Measurements from ENCODE around the gene AADAC.

DNA sequence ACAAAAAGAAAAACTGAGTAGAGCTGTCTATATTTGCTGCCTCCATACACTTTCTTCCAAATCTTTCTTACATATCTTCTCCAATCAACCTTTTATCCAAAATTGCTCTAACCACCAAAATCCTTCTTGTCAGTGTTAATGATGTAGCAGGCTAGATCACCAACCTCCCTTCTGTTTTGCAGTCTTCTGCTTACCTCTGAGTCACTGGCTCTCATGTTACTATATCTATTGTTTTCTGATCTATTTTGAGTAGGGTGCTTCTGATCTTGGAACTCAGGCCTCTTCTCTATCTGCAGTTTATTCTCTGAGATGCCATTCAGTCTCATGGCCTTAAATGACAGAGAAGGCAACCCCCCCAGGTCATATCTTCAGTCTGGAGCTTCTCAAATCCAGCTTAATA is 26.3 kb upstream of the AADAC start:
- TF ChIP-seq, protein P1, sequence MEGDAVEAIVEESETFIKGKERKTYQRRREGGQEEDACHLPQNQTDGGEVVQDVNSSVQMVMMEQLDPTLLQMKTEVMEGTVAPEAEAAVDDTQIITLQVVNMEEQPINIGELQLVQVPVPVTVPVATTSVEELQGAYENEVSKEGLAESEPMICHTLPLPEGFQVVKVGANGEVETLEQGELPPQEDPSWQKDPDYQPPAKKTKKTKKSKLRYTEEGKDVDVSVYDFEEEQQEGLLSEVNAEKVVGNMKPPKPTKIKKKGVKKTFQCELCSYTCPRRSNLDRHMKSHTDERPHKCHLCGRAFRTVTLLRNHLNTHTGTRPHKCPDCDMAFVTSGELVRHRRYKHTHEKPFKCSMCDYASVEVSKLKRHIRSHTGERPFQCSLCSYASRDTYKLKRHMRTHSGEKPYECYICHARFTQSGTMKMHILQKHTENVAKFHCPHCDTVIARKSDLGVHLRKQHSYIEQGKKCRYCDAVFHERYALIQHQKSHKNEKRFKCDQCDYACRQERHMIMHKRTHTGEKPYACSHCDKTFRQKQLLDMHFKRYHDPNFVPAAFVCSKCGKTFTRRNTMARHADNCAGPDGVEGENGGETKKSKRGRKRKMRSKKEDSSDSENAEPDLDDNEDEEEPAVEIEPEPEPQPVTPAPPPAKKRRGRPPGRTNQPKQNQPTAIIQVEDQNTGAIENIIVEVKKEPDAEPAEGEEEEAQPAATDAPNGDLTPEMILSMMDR (IDR thresholded peaks at IDR 0.05; ENCODE audit: poor library complexity, severe bottlenecking) = no peak
- TF ChIP-seq EZH2 (IDR thresholded peaks at IDR 0.05; ENCODE audit: borderline replicate concordance, insufficient read depth, low read length, poor library complexity, severe bottlenecking) = no peak
- TF ChIP-seq, protein P2, sequence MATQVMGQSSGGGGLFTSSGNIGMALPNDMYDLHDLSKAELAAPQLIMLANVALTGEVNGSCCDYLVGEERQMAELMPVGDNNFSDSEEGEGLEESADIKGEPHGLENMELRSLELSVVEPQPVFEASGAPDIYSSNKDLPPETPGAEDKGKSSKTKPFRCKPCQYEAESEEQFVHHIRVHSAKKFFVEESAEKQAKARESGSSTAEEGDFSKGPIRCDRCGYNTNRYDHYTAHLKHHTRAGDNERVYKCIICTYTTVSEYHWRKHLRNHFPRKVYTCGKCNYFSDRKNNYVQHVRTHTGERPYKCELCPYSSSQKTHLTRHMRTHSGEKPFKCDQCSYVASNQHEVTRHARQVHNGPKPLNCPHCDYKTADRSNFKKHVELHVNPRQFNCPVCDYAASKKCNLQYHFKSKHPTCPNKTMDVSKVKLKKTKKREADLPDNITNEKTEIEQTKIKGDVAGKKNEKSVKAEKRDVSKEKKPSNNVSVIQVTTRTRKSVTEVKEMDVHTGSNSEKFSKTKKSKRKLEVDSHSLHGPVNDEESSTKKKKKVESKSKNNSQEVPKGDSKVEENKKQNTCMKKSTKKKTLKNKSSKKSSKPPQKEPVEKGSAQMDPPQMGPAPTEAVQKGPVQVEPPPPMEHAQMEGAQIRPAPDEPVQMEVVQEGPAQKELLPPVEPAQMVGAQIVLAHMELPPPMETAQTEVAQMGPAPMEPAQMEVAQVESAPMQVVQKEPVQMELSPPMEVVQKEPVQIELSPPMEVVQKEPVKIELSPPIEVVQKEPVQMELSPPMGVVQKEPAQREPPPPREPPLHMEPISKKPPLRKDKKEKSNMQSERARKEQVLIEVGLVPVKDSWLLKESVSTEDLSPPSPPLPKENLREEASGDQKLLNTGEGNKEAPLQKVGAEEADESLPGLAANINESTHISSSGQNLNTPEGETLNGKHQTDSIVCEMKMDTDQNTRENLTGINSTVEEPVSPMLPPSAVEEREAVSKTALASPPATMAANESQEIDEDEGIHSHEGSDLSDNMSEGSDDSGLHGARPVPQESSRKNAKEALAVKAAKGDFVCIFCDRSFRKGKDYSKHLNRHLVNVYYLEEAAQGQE (IDR thresholded peaks at IDR 0.05; ENCODE audit: borderline replicate concordance) = no peak
- TF ChIP-seq SMC3 (conservative IDR thresholded peaks at IDR 0.05; ENCODE audit: poor library complexity) = no peak
- TF ChIP-seq RAD21 (conservative IDR thresholded peaks at IDR 0.05) = no peak
- no peak for TF ChIP-seq EP300 (conservative IDR thresholded peaks at IDR 0.05; ENCODE audit: poor library complexity, severe bottlenecking)
